H1 (cell line): ENCODE data around the gene DAGLA.

Source experiments
- CHD1 ChIP-seq: IDR thresholded peaks from 2 replicates; pipeline ENCODE4 v1.6.1; 2012; ENCODE audit warnings: low read depth, low read length, improper control_type of control experiment
- CREB1 ChIP-seq: IDR thresholded peaks from 2 replicates; pipeline ENCODE4 v1.6.1; 2012; ENCODE audit warnings: inconsistent platforms
- EZH2 ChIP-seq: fragments of 200-600 bp; sonication (generic); IDR thresholded peaks from 2 replicates; pipeline ENCODE4 v1.7.1; 2012; ENCODE audit warnings: low read depth, mild to moderate bottlenecking, moderate library complexity, low read length, inconsistent platforms; ENCODE audit not compliant: severe bottlenecking
- POLR2AphosphoS5 ChIP-seq: IDR thresholded peaks from 2 replicates; pipeline ENCODE4 v1.6.1; 2011; ENCODE audit warnings: low read depth, low read length
- TEAD4 ChIP-seq: IDR thresholded peaks from 2 replicates; pipeline ENCODE4 v1.6.1; 2012; ENCODE audit warnings: low read depth, low read length, inconsistent platforms, mixed read lengths
- TF ChIP-seq, protein P1 (sequence below), 3 experiments: IDR thresholded peaks; 1 replicate in 2 of 3; 2 replicates in 1 of 3; pipeline versions ENCODE4 v1.5.1 to v1.6.1; 2011; ENCODE audit warnings: low read length in 3 of 3, mild to moderate bottlenecking in 3 of 3, inconsistent platforms in 2 of 3, low read depth in 1 of 3, moderate library complexity in 1 of 3; ENCODE audit not compliant: insufficient read depth in 1 of 3; ENCODE audit errors: control extremely low read depth in 1 of 3
- TF ChIP-seq, protein P2 (sequence below): IDR thresholded peaks from 2 replicates; pipeline ENCODE4 v1.6.1; 2012; ENCODE audit warnings: low read length, inconsistent platforms

DNA sequence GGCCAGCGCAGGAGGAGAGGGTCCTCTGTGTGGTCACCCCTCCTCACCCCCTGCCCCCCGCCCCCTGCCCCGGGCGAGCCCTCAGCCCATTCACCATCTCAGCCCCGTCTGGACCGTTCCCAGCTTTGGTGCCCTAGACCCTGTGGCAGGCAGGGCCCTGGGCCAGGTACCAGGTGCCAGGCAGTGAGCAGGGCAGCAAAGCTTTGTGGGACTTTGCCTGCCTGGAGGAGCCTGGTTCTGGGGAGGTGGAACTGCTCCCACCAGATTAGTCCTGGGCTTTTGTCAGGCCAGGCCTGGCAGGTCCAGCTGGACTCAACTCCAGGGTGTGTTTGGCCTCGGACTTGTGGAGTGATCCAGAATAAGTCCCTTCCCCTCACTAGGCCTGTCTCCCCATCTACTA lies 58.6 kb downstream of the DAGLA start:
- TF ChIP-seq CREB1 (no peak), EZH2 (no peak), CHD1 (no peak), POLR2AphosphoS5 (no peak), TEAD4 (no peak)
- TF ChIP-seq, protein P1, sequence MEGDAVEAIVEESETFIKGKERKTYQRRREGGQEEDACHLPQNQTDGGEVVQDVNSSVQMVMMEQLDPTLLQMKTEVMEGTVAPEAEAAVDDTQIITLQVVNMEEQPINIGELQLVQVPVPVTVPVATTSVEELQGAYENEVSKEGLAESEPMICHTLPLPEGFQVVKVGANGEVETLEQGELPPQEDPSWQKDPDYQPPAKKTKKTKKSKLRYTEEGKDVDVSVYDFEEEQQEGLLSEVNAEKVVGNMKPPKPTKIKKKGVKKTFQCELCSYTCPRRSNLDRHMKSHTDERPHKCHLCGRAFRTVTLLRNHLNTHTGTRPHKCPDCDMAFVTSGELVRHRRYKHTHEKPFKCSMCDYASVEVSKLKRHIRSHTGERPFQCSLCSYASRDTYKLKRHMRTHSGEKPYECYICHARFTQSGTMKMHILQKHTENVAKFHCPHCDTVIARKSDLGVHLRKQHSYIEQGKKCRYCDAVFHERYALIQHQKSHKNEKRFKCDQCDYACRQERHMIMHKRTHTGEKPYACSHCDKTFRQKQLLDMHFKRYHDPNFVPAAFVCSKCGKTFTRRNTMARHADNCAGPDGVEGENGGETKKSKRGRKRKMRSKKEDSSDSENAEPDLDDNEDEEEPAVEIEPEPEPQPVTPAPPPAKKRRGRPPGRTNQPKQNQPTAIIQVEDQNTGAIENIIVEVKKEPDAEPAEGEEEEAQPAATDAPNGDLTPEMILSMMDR (IDR thresholded peaks at IDR 0.05; ENCODE audit: control extremely low read depth in 1 of 3, insufficient read depth in 1 of 3, low read depth in 1 of 3, low read length in 3 of 3) = no peak
- TF ChIP-seq, protein P2, sequence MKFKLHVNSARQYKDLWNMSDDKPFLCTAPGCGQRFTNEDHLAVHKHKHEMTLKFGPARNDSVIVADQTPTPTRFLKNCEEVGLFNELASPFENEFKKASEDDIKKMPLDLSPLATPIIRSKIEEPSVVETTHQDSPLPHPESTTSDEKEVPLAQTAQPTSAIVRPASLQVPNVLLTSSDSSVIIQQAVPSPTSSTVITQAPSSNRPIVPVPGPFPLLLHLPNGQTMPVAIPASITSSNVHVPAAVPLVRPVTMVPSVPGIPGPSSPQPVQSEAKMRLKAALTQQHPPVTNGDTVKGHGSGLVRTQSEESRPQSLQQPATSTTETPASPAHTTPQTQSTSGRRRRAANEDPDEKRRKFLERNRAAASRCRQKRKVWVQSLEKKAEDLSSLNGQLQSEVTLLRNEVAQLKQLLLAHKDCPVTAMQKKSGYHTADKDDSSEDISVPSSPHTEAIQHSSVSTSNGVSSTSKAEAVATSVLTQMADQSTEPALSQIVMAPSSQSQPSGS = no peak
